HepG2 (cell line): ENCODE measurements around the gene TCAIM. TPM values are rescaled to one million over a fixed set of nuclear protein-coding genes. Genes with fewer than 3 reads are reported as not detected.

Source experiments
- BORCS8-MEF2B ChIP-seq: sonication (generic); formaldehyde crosslinking; IDR thresholded peaks from 2 replicates; pipeline ENCODE4 v1.8.0; 2022; ENCODE audit warnings: mild to moderate bottlenecking, missing genetic modification reagents
- EP300 ChIP-seq, 3 experiments: sonication (generic) in 1 of 3; formaldehyde crosslinking in 1 of 3; IDR thresholded peaks; 2 replicates each; pipeline versions ENCODE4 v1.5.1 to v1.6.1; 2011 to 2020; ENCODE audit warnings: low read depth in 2 of 3, low read length in 2 of 3, borderline replicate concordance in 1 of 3, improper control_type of control experiment in 1 of 3, mild to moderate bottlenecking in 1 of 3, missing genetic modification reagents in 1 of 3, moderate library complexity in 1 of 3
- ETV5 ChIP-seq: IDR thresholded peaks from 2 replicates; pipeline ENCODE4 v1.6.1; 2018; ENCODE audit warnings: missing biosample characterization, missing genetic modification reagents, inconsistent platforms, borderline replicate concordance
- FOXC1 ChIP-seq: sonication (generic); formaldehyde crosslinking; IDR thresholded peaks from 2 replicates; pipeline ENCODE4 v1.8.0; 2022; ENCODE audit warnings: mild to moderate bottlenecking, missing genetic modification reagents, borderline replicate concordance
- FOXP1 ChIP-seq, 2 experiments: fragments of 450-650 bp in 1 of 2; IDR thresholded peaks; 2 replicates each; pipeline ENCODE4 v1.6.1; 2017 to 2018; ENCODE audit warnings: antibody characterized with exemption in 1 of 2
- GRHL1 ChIP-seq: sonication (generic); formaldehyde crosslinking; conservative IDR thresholded peaks from 2 replicates; pipeline ENCODE4 v1.8.0; 2022; ENCODE audit warnings: missing genetic modification reagents
- HMGXB4 ChIP-seq, 2 experiments: sonication (generic) in 1 of 2; formaldehyde crosslinking in 1 of 2; IDR thresholded peaks; 2 replicates each; pipeline versions ENCODE4 v1.4.0 to v1.6.1; 2018 to 2020; ENCODE audit warnings: missing genetic modification reagents in 2 of 2, borderline replicate concordance in 1 of 2, low read depth in 1 of 2, mild to moderate bottlenecking in 1 of 2, missing biosample characterization in 1 of 2
- KAT2B ChIP-seq: fragments of 150-350 bp; IDR thresholded peaks from 2 replicates; pipeline ENCODE4 v1.6.1; 2014; ENCODE audit warnings: low read depth, low read length, borderline replicate concordance
- TRAFD1 ChIP-seq: sonication (generic); formaldehyde crosslinking; IDR thresholded peaks from 2 replicates; pipeline ENCODE4 v1.5.1; 2020; ENCODE audit warnings: missing genetic modification reagents, mild to moderate bottlenecking, borderline replicate concordance
- WIZ ChIP-seq: sonication (generic); formaldehyde crosslinking; IDR thresholded peaks from 2 replicates; pipeline ENCODE4 v1.5.1; 2020; ENCODE audit warnings: mild to moderate bottlenecking, missing genetic modification reagents
- ZFP37 ChIP-seq: sonication (generic); formaldehyde crosslinking; IDR thresholded peaks from 2 replicates; pipeline ENCODE4 v1.4.0; 2020; ENCODE audit warnings: missing genetic modification reagents, borderline replicate concordance
- ZFX ChIP-seq: sonication (generic); formaldehyde crosslinking; IDR thresholded peaks from 2 replicates; pipeline ENCODE4 v1.4.0; 2020; ENCODE audit warnings: mild to moderate bottlenecking, low read depth, missing genetic modification reagents, moderate library complexity
- ZNF362 ChIP-seq: sonication (generic); formaldehyde crosslinking; IDR thresholded peaks from 2 replicates; pipeline ENCODE4 v1.4.0; 2020; ENCODE audit warnings: missing genetic modification reagents, mild to moderate bottlenecking, borderline replicate concordance
- ZSCAN30 ChIP-seq: sonication (generic); formaldehyde crosslinking; IDR thresholded peaks from 2 replicates; pipeline ENCODE4 v1.5.0; 2020; ENCODE audit warnings: mild to moderate bottlenecking, missing genetic modification reagents
- polyA plus RNA-seq, 8 experiments: library from polyadenylated mRNA; depleted of rRNA in 3 of 8; stranded (reverse) in 7 of 8; unstranded in 1 of 8; fragments of >200 nt; fragmentation: Illumina TruSeq in 4 of 8; extraction: Trizol in 4 of 8; gene quantifications; 2 replicates each; pipeline versions ENCODE4 v1.2.1 to v1.2.3, GENCODE V29; 2011 to 2016; ENCODE audit warnings: low read depth in 4 of 8, missing spikeins in 1 of 8, mixed read lengths in 1 of 8; ENCODE audit not compliant: insufficient read depth in 1 of 8
- total RNA-seq, 5 experiments: library from RNA; depleted of rRNA; stranded (reverse); fragments of >200 nt; fragmentation: Illumina TruSeq; extraction: Trizol; gene quantifications; 2 replicates each; pipeline ENCODE4 v1.2.3, GENCODE V29; 2016; ENCODE audit warnings: low read depth in 1 of 5

Gene TCAIM
- total and polyA plus RNA-seq, 2 of the 13 experiments (the other 11 are each of a cell fraction or from before 2014, with no cell fraction given): 16.9 to 22.6 TPM

GRCh38 chr3:44338828-44339127 is 212 bp downstream of the TCAIM start (continued):
- TF ChIP-seq FOXP1 (IDR thresholded peaks at IDR 0.05): no peak
- no peak for TF ChIP-seq FOXP1 (CRISPR knock-in tag; IDR thresholded peaks at IDR 0.05)
- no peak for TF ChIP-seq KAT2B
- peak in 1 of 2 experiments; percentile 51; a peak in 1 of 4 replicates for TF ChIP-seq HMGXB4 (CRISPR knock-in tag; IDR thresholded peaks at IDR 0.05; ENCODE audit: borderline replicate concordance in 1 of 2, low read depth in 1 of 2)
- no peak for TF ChIP-seq ZSCAN30 (CRISPR knock-in tag)
- no peak for TF ChIP-seq TRAFD1 (CRISPR knock-in tag)
- TF ChIP-seq GRHL1 (CRISPR knock-in tag): no peak
- no peak for TF ChIP-seq ZFX (CRISPR knock-in tag)
- TF ChIP-seq EP300 (IDR thresholded peaks at IDR 0.05; ENCODE audit: low read depth in 2 of 2, low read length in 2 of 2): no peak
- TF ChIP-seq EP300 (CRISPR knock-in tag; IDR thresholded peaks at IDR 0.05; ENCODE audit: borderline replicate concordance): no peak
- no peak; the same call in 1 of the 2 replicates for TF ChIP-seq ZNF362 (CRISPR knock-in tag)
- TF ChIP-seq WIZ: no peak
- no peak for TF ChIP-seq ZFP37 (CRISPR knock-in tag)
- no peak; the same call in 1 of the 2 replicates for TF ChIP-seq ETV5 (CRISPR knock-in tag)
- no peak for TF ChIP-seq BORCS8-MEF2B (CRISPR knock-in tag)
- TF ChIP-seq FOXC1 (CRISPR knock-in tag): no peak
